T-cell (primary cell): ENCODE results near the gene NFX1. TPM values are rescaled to one million over a fixed set of nuclear protein-coding genes. Genes with fewer than 3 reads are reported as not detected.
"Not testable (repeated sequence)": the region's sequence is repeated elsewhere in the genome, so short reads cannot be mapped to it uniquely, and the experiment has no call there.

Experiments
- ATAC-seq, 4 experiments: fragments of 200-7000 bp in 3 of 4; fragments of 150-1000 bp in 1 of 4; cut with Tn5 transposase; replicated peaks in 1 of 4; 1 replicate in 3 of 4; 2 replicates in 1 of 4; pipeline ENCODE4 v1.10.0; 2021; ENCODE audit warnings: moderate library complexity in 3 of 4, mild to moderate bottlenecking in 2 of 4, moderate number of reproducible peaks in 1 of 4
- CTCF ChIA-PET, 2 donors: fragments of 300-600 bp; sonication (Branson Sonifier 250); formaldehyde crosslinking; loops; one replicate each; lab custom pipeline; 2022; ENCODE audit warnings: antibody characterized with exemption in 2 of 2; lab: Charles Lee
- POLR2A ChIA-PET, 2 donors: fragments of 300-600 bp; sonication (Branson Sonifier 250); formaldehyde crosslinking; loops; one replicate each; lab custom pipeline; 2022; ENCODE audit warnings: antibody characterized with exemption in 2 of 2; lab: Charles Lee
- DNase-seq, 35 experiments: peaks; one replicate each; pipeline versions ENCODE4 v3.0.0 to v3.0.0-alpha.2; 2013 to 2023
- H3K27ac ChIP-seq: one replicate; pipeline ENCODE4 v1.5.1; 2013; ENCODE audit warnings: low read length
- H3K27me3 ChIP-seq, 2 experiments: replicated peaks in 1 of 2; 1 replicate in 1 of 2; 2 replicates in 1 of 2; pipeline versions ENCODE4 v1.6.1 to v1.7.0; 2013; ENCODE audit warnings: low read length in 1 of 2, mixed read lengths in 1 of 2; ENCODE audit not compliant: control insufficient read depth in 2 of 2, insufficient read depth in 2 of 2; ENCODE audit errors: extremely low read depth in 1 of 2
- H3K36me3 ChIP-seq, 2 donors: 1 replicate in 1 of 2; 2 replicates in 1 of 2; pipeline versions ENCODE4 v1.6.1 to v1.7.0; 2013; ENCODE audit warnings: low read length in 1 of 2; ENCODE audit not compliant: control insufficient read depth in 2 of 2, insufficient read depth in 1 of 2; ENCODE audit errors: extremely low read depth in 1 of 2
- H3K4me1 ChIP-seq, 2 experiments: 1 replicate in 1 of 2; 2 replicates in 1 of 2; pipeline versions ENCODE4 v1.6.1 to v1.7.0; 2013; ENCODE audit warnings: low read length in 2 of 2, mixed read lengths in 1 of 2; ENCODE audit not compliant: insufficient read depth in 2 of 2, control insufficient read depth in 1 of 2; ENCODE audit errors: extremely low read depth in 1 of 2
- H3K4me3 ChIP-seq, 2 donors: 1 replicate in 1 of 2; 2 replicates in 1 of 2; pipeline versions ENCODE4 v1.5.1 to v1.7.0; 2013; ENCODE audit warnings: mild to moderate bottlenecking in 2 of 2, low read length in 1 of 2, moderate library complexity in 1 of 2; ENCODE audit not compliant: control insufficient read depth in 1 of 2; ENCODE audit errors: extremely low read depth in 1 of 2
- H3K9me3 ChIP-seq: 2 replicates; pipeline ENCODE4 v1.7.0; 2013
- H3K27ac Mint-ChIP-seq, 2 donors: one replicate each; pipeline ENCODE4 v1.8.0; 2020 to 2021; ENCODE audit warnings: mild to moderate bottlenecking in 2 of 2, mixed read lengths in 2 of 2
- H3K27me3 Mint-ChIP-seq, 2 donors: one replicate each; pipeline ENCODE4 v1.8.0; 2021 to 2022; ENCODE audit warnings: mixed read lengths in 2 of 2
- H3K36me3 Mint-ChIP-seq: one replicate; pipeline ENCODE4 v1.8.0; 2021; ENCODE audit warnings: mixed read lengths
- H3K4me1 Mint-ChIP-seq, 3 donors: one replicate each; pipeline ENCODE4 v1.8.0; 2020 to 2022; ENCODE audit warnings: mixed read lengths in 3 of 3, mild to moderate bottlenecking in 1 of 3
- H3K4me3 Mint-ChIP-seq, 3 donors: one replicate each; pipeline ENCODE4 v1.8.0; 2020 to 2022; ENCODE audit warnings: mild to moderate bottlenecking in 3 of 3, mixed read lengths in 3 of 3, moderate library complexity in 3 of 3
- H3K9me3 Mint-ChIP-seq, 3 donors: one replicate each; pipeline ENCODE4 v1.8.0; 2020 to 2022; ENCODE audit warnings: mixed read lengths in 3 of 3
- WGBS: methylation state at CpG from one replicate; pipeline ENCODE4 v1.1.5; 2013; ENCODE audit warnings: missing lambda C conversion rate; ENCODE audit not compliant: insufficient coverage; 5-methylcytosine and 5-hydroxymethylcytosine counted together
- total RNA-seq, 35 experiments: library from RNA in 6 of 35; stranded (reverse) in 6 of 35; fragments of 120-200 nt in 1 of 35; gene quantifications; one replicate each; pipeline versions ENCODE4 v1.2.1 to v1.2.4 and lab custom pipeline; 2013 to 2026

The NFX1 gene
- total RNA-seq, 5 donors from 2014 or later (not counting 1 experiment from before 2014, with no cell fraction given), result 41.5 to 55.8 (median 48.5) TPM

DNA sequence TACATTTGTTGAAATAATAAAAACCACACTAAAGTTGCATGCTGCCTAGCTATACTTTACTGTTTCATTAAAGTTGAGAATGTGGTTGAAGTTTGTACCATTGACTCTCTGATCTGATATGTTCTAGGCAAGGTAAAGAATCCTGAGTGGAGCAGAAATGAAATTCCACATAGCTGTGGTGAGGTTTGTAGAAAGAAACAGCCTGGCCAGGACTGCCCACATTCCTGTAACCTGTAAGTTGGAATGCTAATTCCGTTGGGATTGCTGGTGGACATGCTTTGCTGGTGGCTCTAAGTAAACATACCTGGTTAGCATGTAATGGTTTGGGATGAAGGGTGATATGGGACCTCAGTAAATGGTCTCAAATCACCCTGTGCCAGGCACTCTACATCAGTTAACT lies 16.8 kb downstream of the NFX1 start:
- Histone ChIP-seq H3K27me3 (no peaks in the 10 kb centered on the region), H3K4me3 (no peak overlapping the region), H3K36me3 (peaks cover 3 to 97% of the 10 kb centered on the region in 2 donors), H3K9me3 (no peaks in the 10 kb centered on the region), H3K4me1 (no peaks in the 10 kb centered on the region), H3K27ac (no peak overlapping the region)
- no CpG with 5 or more reads among the region's 1 CpG for WGBS
- Mint-ChIP-seq H3K9me3 (no peaks in the 10 kb centered on the region), H3K27ac (no peak overlapping the region), H3K27me3 (no peaks in the 10 kb centered on the region), H3K4me3 (no peak overlapping the region), H3K36me3 (peaks cover 35% of the 10 kb centered on the region), H3K4me1 (peaks cover 0 to 4% (median 0%) of the 10 kb centered on the region in 3 donors)
- DNase-seq, result no peak
- no peak for ATAC-seq
- ChIA-PET CTCF (interaction anchor here in 1 of 2 donors (0.6 kb wide), 1 partner anchor 9 kb away, joined by 3 read pairs; no protein-coding TSS in a partner anchor), POLR2A (no interaction called here)

GRCh38 chr9:33309903-33310302 lies 19.6 kb downstream of the NFX1 start:
- Histone ChIP-seq H3K36me3 (peaks cover 10 to 97% of the 10 kb centered on the region in 2 donors), H3K4me1 (no peaks in the 10 kb centered on the region), H3K27me3 (no peaks in the 10 kb centered on the region), H3K27ac (no peak overlapping the region), H3K4me3 (no peak overlapping the region), H3K9me3 (no peaks in the 10 kb centered on the region)
- H3K27ac Mint-ChIP-seq, result no peak overlapping the region
- no peaks in the 10 kb centered on the region for H3K9me3 Mint-ChIP-seq
- no peaks in the 10 kb centered on the region for H3K27me3 Mint-ChIP-seq
- peaks cover 0 to 2% (median 0%) of the 10 kb centered on the region in 3 donors for H3K4me1 Mint-ChIP-seq
- ATAC-seq, result no peak
- POLR2A ChIA-PET, result no interaction called here
- peaks cover 44% of the 10 kb centered on the region for H3K36me3 Mint-ChIP-seq
- CTCF ChIA-PET, result interaction anchor here in 1 of 2 donors (0.6 kb wide), 1 partner anchor 85 kb away, joined by 4 read pairs; no protein-coding TSS in a partner anchor
- H3K4me3 Mint-ChIP-seq, result no peak overlapping the region
- DNase-seq, result no peak
- WGBS, result no CpG with 5 or more reads among the region's 1 CpG

DNA sequence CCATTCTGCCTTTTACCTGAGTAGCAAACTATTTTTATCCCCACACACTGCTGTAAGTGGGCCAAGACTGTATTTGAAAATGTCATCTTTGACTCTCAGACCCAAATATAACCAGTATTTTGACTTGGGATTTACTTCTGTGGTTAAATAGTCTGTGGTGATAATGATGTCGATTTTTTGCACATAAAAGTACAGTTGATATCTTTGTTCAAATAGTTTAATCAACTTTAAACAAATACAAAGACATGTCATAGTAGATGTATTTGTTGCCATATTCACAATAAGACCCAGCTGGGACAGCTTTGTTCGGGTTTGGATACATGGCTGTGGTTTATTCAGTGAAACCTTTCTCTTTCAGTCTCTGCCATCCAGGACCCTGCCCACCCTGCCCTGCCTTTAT lies 20.4 kb downstream of the NFX1 start:
- ChIA-PET CTCF (interaction anchor here in 1 of 2 donors (0.6 kb wide), 2 partner anchors 32 to 86 kb away, joined by 3 to 4 read pairs; no protein-coding TSS in a partner anchor), POLR2A (no interaction called here)
- no peak for ATAC-seq
- Mint-ChIP-seq H3K4me3 (no peak overlapping the region), H3K27me3 (no peaks in the 10 kb centered on the region), H3K9me3 (no peaks in the 10 kb centered on the region), H3K4me1 (peaks cover 0 to 2% (median 0%) of the 10 kb centered on the region in 3 donors), H3K36me3 (peaks cover 48% of the 10 kb centered on the region), H3K27ac (no peak overlapping the region)
- Histone ChIP-seq H3K36me3 (peaks cover 10 to 97% of the 10 kb centered on the region in 2 donors), H3K4me1 (no peaks in the 10 kb centered on the region), H3K9me3 (no peaks in the 10 kb centered on the region), H3K4me3 (no peak overlapping the region), H3K27ac (no peak overlapping the region), H3K27me3 (no peaks in the 10 kb centered on the region)
- WGBS, result 100% methylated on average over 1 of the region's 2 CpGs
- no peak for DNase-seq

GRCh38 chr9:33311953-33312352 lies 21.6 kb downstream of the NFX1 start:
- Mint-ChIP-seq H3K27me3 (no peaks in the 10 kb centered on the region), H3K4me1 (peaks cover 0 to 2% (median 0%) of the 10 kb centered on the region in 3 donors), H3K9me3 (no peaks in the 10 kb centered on the region), H3K4me3 (no peak overlapping the region), H3K36me3 (peaks cover 60% of the 10 kb centered on the region), H3K27ac (no peak overlapping the region)
- H3K27ac ChIP-seq, result no peak overlapping the region
- ATAC-seq, result no peak
- no peaks in the 10 kb centered on the region for H3K27me3 ChIP-seq
- DNase-seq, result no peak
- CTCF ChIA-PET, result no interaction called here
- POLR2A ChIA-PET, result interaction anchor here in 1 of 2 donors (0.7 kb wide), 1 partner anchor 161 kb away, joined by 3 read pairs; no protein-coding TSS in a partner anchor
- H3K4me3 ChIP-seq, result no peak overlapping the region
- peaks cover 10 to 96% of the 10 kb centered on the region in 2 donors for H3K36me3 ChIP-seq
- H3K4me1 ChIP-seq, result no peaks in the 10 kb centered on the region
- WGBS, result 44% methylated on average over 2 of the region's 2 CpGs
- H3K9me3 ChIP-seq, result no peaks in the 10 kb centered on the region

GRCh38 chr9:33315371-33315770 lies 25.1 kb downstream of the NFX1 start:
- H3K27ac ChIP-seq, result no peak overlapping the region
- H3K27ac Mint-ChIP-seq, result no peak overlapping the region
- H3K36me3 Mint-ChIP-seq, result peaks cover 62% of the 10 kb centered on the region
- H3K4me1 Mint-ChIP-seq, result no peaks in the 10 kb centered on the region
- no peak for DNase-seq
- H3K4me3 ChIP-seq, result no peak overlapping the region
- H3K9me3 Mint-ChIP-seq, result no peaks in the 10 kb centered on the region
- POLR2A ChIA-PET, result interaction anchor here in 1 of 2 donors (0.5 kb wide), 1 partner anchor 16 kb away, joined by 4 read pairs; no protein-coding TSS in a partner anchor
- H3K4me3 Mint-ChIP-seq, result no peak overlapping the region
- H3K27me3 ChIP-seq, result no peaks in the 10 kb centered on the region
- peaks cover 16 to 90% of the 10 kb centered on the region in 2 donors for H3K36me3 ChIP-seq
- 93% methylated on average over 2 of the region's 5 CpGs for WGBS
- ATAC-seq, result no peak
- no peaks in the 10 kb centered on the region for H3K27me3 Mint-ChIP-seq
- no peaks in the 10 kb centered on the region for H3K9me3 ChIP-seq
- H3K4me1 ChIP-seq, result no peaks in the 10 kb centered on the region
- CTCF ChIA-PET, result interaction anchor here in 1 of 2 donors (0.6 to 1.8 kb wide), 2 partner anchors 9 to 28 kb away, joined by 3 to 5 read pairs; no protein-coding TSS in a partner anchor

- ChIA-PET POLR2A (interaction anchor here in 1 of 2 donors (0.6 kb wide), 1 partner anchor 577 kb away, joined by 4 read pairs; no protein-coding TSS in a partner anchor), CTCF (interaction anchor here (0.6 to 1.8 kb wide), 4 partner anchors 23 to 868 kb away, joined by 5 to 7 read pairs (median 5); no protein-coding TSS in a partner anchor)
- not testable (repeated sequence) for H3K27me3 Mint-ChIP-seq, H3K27ac ChIP-seq, H3K27me3 ChIP-seq, H3K4me1 ChIP-seq, H3K9me3 Mint-ChIP-seq, H3K4me3 Mint-ChIP-seq, H3K9me3 ChIP-seq, H3K27ac Mint-ChIP-seq, ATAC-seq, DNase-seq, H3K4me3 ChIP-seq, H3K4me1 Mint-ChIP-seq
- H3K36me3 ChIP-seq, result peaks cover 18 to 91% of the 10 kb centered on the region in 2 donors
- WGBS, result 92% methylated on average over 2 of the region's 3 CpGs
- peaks cover 62% of the 10 kb centered on the region for H3K36me3 Mint-ChIP-seq
Measured at GRCh38 chr9:33317136-33317535, 26.8 kb downstream of the NFX1 start.
